ENCODE results near the gene LAMA2. TPM values are rescaled to one million over a fixed set of nuclear protein-coding genes. Genes with fewer than 3 reads are reported as not detected.

Gene LAMA2
- total RNA-seq, 4 donors from 2014 or later: 97.3 to 509 (median 200) TPM

DNA sequence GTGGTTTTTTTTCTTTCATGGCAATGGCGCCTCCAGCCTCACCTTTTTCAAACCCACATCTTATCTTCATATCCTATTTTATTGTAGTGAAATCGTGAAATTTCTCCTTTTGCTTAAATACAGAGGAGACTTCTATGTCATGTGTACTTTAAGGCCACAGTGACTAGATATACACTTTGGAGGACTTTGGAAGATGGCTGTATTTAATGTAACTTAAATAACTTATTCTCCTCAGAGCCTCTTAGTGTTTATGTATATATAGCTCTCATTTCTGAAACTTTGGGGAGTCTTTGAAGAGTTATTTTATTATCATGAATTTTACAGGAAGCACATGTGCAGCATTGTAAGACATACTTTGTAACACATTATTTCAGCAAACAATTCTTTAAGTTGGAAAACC, 968 bp downstream of the LAMA2 start:
- no peak for ATAC-seq (ENCODE audit: low FRiP score)

DNA sequence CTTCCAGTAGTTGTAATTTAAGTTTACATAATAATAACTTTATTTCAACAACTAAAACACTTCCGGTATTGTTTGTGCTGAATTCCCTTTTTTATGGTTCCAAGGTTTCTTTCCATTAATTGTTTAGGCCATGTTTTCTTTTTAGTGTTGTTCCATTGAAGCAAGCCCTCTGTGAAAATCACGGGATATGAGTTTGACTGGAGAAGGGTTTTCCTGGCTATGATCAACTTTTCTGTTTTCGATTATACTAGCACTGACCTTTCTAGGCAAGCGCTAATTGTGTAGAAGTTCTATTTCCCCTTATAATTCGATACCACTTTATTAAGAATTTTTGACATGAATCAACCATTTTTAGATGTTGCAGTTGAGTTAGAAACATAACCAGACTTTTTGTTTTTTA, 2.4 kb downstream of the LAMA2 start:
- TF ChIP-seq, protein P1, sequence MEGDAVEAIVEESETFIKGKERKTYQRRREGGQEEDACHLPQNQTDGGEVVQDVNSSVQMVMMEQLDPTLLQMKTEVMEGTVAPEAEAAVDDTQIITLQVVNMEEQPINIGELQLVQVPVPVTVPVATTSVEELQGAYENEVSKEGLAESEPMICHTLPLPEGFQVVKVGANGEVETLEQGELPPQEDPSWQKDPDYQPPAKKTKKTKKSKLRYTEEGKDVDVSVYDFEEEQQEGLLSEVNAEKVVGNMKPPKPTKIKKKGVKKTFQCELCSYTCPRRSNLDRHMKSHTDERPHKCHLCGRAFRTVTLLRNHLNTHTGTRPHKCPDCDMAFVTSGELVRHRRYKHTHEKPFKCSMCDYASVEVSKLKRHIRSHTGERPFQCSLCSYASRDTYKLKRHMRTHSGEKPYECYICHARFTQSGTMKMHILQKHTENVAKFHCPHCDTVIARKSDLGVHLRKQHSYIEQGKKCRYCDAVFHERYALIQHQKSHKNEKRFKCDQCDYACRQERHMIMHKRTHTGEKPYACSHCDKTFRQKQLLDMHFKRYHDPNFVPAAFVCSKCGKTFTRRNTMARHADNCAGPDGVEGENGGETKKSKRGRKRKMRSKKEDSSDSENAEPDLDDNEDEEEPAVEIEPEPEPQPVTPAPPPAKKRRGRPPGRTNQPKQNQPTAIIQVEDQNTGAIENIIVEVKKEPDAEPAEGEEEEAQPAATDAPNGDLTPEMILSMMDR (IDR thresholded peaks at IDR 0.05): no peak
- no peak for ATAC-seq (ENCODE audit: low FRiP score)
- DNase-seq (ENCODE audit: low spot score): no peak

More for the DNA sequence above, 968 bp downstream of the LAMA2 start:
- no peak for DNase-seq (ENCODE audit: low spot score)
- TF ChIP-seq, protein P1 (IDR thresholded peaks at IDR 0.05): no peak

DNA sequence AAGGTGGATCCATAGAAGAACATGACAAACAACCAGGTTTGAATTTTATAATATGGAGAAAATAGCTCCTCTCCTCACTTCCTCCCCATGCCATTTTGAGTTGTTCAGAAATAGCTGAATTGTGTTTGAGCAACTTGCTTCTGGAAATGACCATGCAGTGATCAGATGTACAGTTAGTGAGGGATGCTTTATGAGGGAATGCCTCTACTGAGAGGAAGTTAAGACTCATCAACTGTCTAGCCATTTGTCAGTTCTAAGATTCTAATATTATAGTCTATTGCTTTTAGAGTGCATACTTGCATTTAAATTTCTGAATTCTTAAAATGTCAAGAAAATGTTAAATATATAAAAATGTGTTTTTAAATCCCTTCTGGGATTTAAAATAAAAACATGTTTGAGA, 3.8 kb downstream of the LAMA2 start:
- no peak for DNase-seq (ENCODE audit: low spot score)
- no peak for ATAC-seq (ENCODE audit: low FRiP score)
- TF ChIP-seq, protein P1 (IDR thresholded peaks at IDR 0.05): no peak

DNA sequence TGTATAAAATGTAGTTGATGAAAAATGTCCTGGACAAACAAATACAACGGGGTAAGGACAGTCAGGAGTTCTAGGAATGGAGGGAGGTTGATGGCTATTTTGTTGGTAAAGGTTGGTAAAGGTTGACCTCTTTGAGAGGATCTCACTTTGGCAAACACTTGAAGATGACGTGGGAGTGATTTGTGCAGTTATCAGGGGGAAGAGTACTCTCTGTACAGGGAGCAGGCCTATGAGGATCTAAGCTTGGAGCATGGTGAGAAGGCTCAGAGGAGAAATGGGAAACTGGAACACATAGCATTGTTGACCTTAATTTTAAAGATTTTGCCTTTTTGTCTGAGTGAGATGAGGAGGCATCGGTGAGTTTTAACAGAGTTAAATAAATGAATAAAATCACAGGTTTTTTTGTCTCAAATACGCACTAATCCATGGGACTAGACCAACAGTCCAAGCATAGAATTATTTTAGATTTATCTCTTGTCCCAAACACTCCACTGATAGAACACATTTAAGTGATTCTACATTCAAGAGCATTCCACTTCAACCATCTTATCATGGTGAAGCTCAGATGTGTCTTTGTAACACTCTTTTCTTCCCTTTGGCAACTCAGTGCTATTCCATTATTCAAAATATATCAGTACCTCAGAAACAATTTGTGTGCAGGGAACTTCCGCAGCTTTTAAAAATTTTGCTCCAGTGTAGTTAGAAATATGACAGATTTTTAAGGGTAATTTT, 5.7 kb downstream of the LAMA2 start:
- DNase-seq (ENCODE audit: low spot score) (no peak), ATAC-seq (ENCODE audit: low FRiP score) (no peak)
- TF ChIP-seq, protein P1 (IDR thresholded peaks at IDR 0.05): no peak

DNA sequence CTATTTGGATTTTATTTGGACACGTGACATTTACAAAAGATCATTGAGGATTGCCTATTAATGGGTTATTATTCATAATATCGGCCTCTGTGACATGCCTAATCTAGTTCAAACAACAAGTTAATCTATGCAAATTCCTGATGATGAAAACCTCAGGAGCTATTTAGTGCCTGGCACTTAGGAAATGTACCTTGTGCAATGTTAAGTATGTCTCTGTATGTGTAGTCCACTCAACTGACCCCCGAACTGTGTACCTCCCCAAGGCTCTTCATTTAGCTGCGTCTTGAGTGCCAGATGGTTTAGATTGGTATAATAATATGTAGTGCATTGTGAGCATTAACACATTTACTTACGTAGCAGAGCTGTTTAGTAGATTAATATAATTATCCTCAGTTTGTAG, 6.9 kb downstream of the LAMA2 start:
- DNase-seq (ENCODE audit: low spot score) (no peak), ATAC-seq (ENCODE audit: low FRiP score) (no peak)
- TF ChIP-seq, protein P1 (IDR thresholded peaks at IDR 0.05): no peak

DNA sequence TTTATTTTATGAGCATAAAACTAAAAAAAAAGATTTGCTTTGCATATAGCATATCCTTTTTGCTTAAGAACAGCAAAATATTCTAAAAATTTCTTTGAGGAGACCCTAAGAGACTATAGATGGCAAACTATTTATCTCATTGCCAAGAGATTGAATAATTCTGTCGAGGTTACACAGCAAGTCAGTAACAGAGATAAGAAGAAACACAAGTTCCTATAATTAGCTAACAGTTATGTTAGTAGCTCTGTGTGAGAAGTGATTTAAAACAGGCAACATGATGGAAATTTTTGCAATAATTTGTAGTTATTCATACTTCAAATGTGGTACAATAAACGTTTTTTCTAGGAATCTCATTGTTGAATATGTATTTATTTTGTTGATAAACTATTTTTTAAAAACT, 9.1 kb downstream of the LAMA2 start:
- TF ChIP-seq, protein P1 (IDR thresholded peaks at IDR 0.05): no peak
- ATAC-seq (ENCODE audit: low FRiP score): no peak
- no peak for DNase-seq (ENCODE audit: low spot score)

DNA sequence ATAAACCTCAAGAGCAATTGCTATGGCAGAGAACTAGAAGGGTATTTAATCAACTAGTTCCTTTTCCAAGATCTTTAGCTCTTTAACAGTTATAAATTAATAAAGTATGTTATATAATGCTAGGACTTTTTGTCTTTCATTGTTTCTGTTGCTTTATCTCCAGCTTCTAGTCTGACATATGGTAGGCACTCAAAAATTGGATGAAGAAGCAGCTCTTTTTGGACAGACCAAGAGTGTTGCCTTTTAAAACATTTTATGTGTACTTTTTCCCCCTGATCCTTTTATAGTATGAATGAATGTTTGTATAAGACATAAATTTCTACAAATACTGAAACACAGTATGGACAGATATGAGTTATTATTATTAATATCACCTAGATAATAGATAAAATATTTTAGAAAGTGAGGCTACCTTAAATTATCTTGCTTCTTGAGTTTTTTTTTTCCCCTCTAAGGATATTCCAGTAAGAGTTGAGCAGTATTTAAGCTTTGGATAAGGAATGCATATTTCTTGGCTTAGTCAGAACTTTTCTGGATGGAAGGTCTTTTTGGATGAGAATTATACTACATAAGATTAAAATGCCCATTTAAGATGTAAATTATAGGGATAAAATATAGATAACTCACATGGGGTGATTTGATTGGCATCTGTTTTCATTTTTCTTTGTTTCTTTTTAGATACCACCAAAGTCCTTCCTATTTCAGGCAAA, 16.6 kb downstream of the LAMA2 start:
- TF ChIP-seq, protein P1 (IDR thresholded peaks at IDR 0.05): no peak
- ATAC-seq (ENCODE audit: low FRiP score) (no peak), DNase-seq (ENCODE audit: low spot score) (no peak)

Measured in omental fat pad (tissue), 4 donors.